Sigmoid colon (tissue), 4 donors: ENCODE data around the gene GPR173.

Source experiments
- EP300 ChIP-seq, 4 donors: sonication (generic); formaldehyde crosslinking; IDR thresholded peaks; one replicate each; pipeline ENCODE4 v1.6.1; 2017; ENCODE audit warnings: antibody characterized with exemption in 4 of 4
- POLR2A ChIP-seq, 2 donors: fragments of 450-650 bp; IDR thresholded peaks; one replicate each; pipeline ENCODE4 v1.6.1; 2016; ENCODE audit warnings: antibody characterized with exemption in 2 of 2, mild to moderate bottlenecking in 2 of 2, moderate library complexity in 2 of 2
- POLR2AphosphoS5 ChIP-seq, 4 donors: sonication (generic); formaldehyde crosslinking; IDR thresholded peaks; one replicate each; pipeline ENCODE4 v1.6.1; 2017; ENCODE audit warnings: antibody characterized with exemption in 4 of 4
- TF ChIP-seq, protein P1 (sequence below), 4 experiments: fragments of 450-650 bp in 3 of 4; fragments of 200-600 bp in 1 of 4; IDR thresholded peaks; one replicate each; pipeline ENCODE4 v1.5.1; 2016 to 2019; ENCODE audit warnings: antibody characterized with exemption in 4 of 4, mild to moderate bottlenecking in 3 of 4, moderate library complexity in 2 of 4

DNA sequence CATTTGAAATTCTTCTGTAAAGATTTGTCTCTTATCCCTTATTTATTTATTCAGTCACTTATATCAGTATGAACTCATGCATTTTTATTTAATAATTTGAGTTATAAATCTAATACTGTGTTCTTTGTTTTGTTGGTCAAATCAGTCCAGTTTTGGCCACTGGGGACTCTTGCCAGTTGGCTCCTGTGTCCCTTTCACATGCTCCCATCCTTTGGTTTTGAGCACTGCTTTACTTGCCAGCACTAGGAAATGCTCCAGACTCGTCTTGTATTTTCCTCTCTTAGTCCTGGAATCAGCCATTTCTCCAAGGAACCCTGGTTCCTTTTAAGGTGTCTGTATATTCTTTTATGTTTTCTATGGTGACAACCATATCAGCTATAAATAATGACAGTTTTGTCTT, 73.4 kb downstream of the GPR173 start:
- TF ChIP-seq, protein P1, sequence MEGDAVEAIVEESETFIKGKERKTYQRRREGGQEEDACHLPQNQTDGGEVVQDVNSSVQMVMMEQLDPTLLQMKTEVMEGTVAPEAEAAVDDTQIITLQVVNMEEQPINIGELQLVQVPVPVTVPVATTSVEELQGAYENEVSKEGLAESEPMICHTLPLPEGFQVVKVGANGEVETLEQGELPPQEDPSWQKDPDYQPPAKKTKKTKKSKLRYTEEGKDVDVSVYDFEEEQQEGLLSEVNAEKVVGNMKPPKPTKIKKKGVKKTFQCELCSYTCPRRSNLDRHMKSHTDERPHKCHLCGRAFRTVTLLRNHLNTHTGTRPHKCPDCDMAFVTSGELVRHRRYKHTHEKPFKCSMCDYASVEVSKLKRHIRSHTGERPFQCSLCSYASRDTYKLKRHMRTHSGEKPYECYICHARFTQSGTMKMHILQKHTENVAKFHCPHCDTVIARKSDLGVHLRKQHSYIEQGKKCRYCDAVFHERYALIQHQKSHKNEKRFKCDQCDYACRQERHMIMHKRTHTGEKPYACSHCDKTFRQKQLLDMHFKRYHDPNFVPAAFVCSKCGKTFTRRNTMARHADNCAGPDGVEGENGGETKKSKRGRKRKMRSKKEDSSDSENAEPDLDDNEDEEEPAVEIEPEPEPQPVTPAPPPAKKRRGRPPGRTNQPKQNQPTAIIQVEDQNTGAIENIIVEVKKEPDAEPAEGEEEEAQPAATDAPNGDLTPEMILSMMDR (IDR thresholded peaks at IDR 0.05) = no peak
- no peak for TF ChIP-seq POLR2A (IDR thresholded peaks at IDR 0.05)
- no peak for TF ChIP-seq POLR2AphosphoS5 (IDR thresholded peaks at IDR 0.05)
- TF ChIP-seq EP300 (IDR thresholded peaks at IDR 0.05) = no peak
